IMR-90 (cell line): ENCODE data around the gene CYP4V2. TPM values are rescaled to one million over a fixed set of nuclear protein-coding genes. Genes with fewer than 3 reads are reported as not detected.

Source experiments
- ATAC-seq: fragments of 200-7000 bp; cut with Tn5 transposase; 2 replicates; pipeline ENCODE4 v1.9.1; 2020; ENCODE audit warnings: low read depth, mild to moderate bottlenecking, moderate library complexity
- BruUV-seq: library from RNA; stranded (reverse); fragments of 400-500 nt; replicated peaks from 2 replicates; lab custom pipeline; 2021; lab: Mats Ljungman, UMichigan
- CTCF ChIA-PET: fragments of 300-600 bp; formaldehyde crosslinking; extraction: SDS; loops from one replicate; lab custom pipeline; 2021; ENCODE audit warnings: antibody characterized with exemption; lab: Yijun Ruan, JAX
- POLR2A ChIA-PET: fragments of 300-600 bp; sonication (Branson Sonifier 250); formaldehyde crosslinking; loops from one replicate; lab custom pipeline; 2022; ENCODE audit warnings: antibody characterized with exemption; ENCODE audit not compliant: unreplicated experiment; lab: Charles Lee
- DNase-seq: peaks from one replicate; pipeline ENCODE4 v3.0.0; 2013
- H2AFZ ChIP-seq: replicated peaks from 2 replicates; pipeline ENCODE3; 2013; ENCODE audit warnings: low read length, mild to moderate bottlenecking; ENCODE audit not compliant: poor library complexity
- H2AK5ac ChIP-seq: 2 replicates; pipeline ENCODE4 v1.6.1; 2013; ENCODE audit warnings: low read depth, low read length, inconsistent platforms
- H2AK9ac ChIP-seq: replicated peaks from 2 replicates; pipeline ENCODE3; 2013; ENCODE audit warnings: mild to moderate bottlenecking, low read depth, low read length, moderate library complexity; ENCODE audit not compliant: poor library complexity
- H2BK120ac ChIP-seq: 2 replicates; pipeline ENCODE4 v1.6.1; 2013; ENCODE audit warnings: low read depth, low read length, inconsistent platforms
- H2BK15ac ChIP-seq: 3 replicates; pipeline ENCODE4 v1.6.1; 2013; ENCODE audit warnings: low read depth, low read length, inconsistent platforms
- H2BK20ac ChIP-seq: 2 replicates; pipeline ENCODE4 v1.6.1; 2013; ENCODE audit warnings: low read depth, mild to moderate bottlenecking, inconsistent platforms, low read length, moderate library complexity
- H2BK5ac ChIP-seq: 2 replicates; pipeline ENCODE4 v1.6.1; 2013; ENCODE audit warnings: mild to moderate bottlenecking, low read depth, low read length, inconsistent platforms; ENCODE audit not compliant: poor library complexity, severe bottlenecking
- H3K14ac ChIP-seq: replicated peaks from 2 replicates; pipeline ENCODE4 v1.6.1; 2013; ENCODE audit warnings: low read depth, low read length, inconsistent platforms
- H3K18ac ChIP-seq: 2 replicates; pipeline ENCODE4 v1.6.1; 2013; ENCODE audit warnings: low read depth, low read length, control low read depth
- H3K23ac ChIP-seq: 2 replicates; pipeline ENCODE4 v1.6.1; 2013; ENCODE audit warnings: low read depth, low read length, inconsistent platforms
- H3K27ac ChIP-seq: 2 replicates; pipeline ENCODE4 v1.5.1; 2013; ENCODE audit warnings: mild to moderate bottlenecking, control low read depth, low read length; ENCODE audit not compliant: insufficient read depth
- H3K27me3 ChIP-seq: 2 replicates; pipeline ENCODE4 v1.6.1; 2013; ENCODE audit warnings: low read length; ENCODE audit not compliant: control insufficient read depth, insufficient read depth
- H3K36me3 ChIP-seq: 2 replicates; pipeline ENCODE4 v1.6.1; 2013; ENCODE audit warnings: low read length, mixed read lengths; ENCODE audit not compliant: control insufficient read depth, insufficient read depth
- H3K4ac ChIP-seq: 2 replicates; pipeline ENCODE4 v1.6.1; 2013; ENCODE audit warnings: low read depth, low read length, inconsistent platforms
- H3K4me1 ChIP-seq: 2 replicates; pipeline ENCODE4 v1.6.1; 2013; ENCODE audit warnings: low read length, mixed read lengths; ENCODE audit not compliant: control insufficient read depth, insufficient read depth
- H3K4me2 ChIP-seq: 2 replicates; pipeline ENCODE4 v1.6.1; 2013; ENCODE audit warnings: low read depth, mild to moderate bottlenecking, control low read depth, low read length, moderate library complexity
- H3K4me3 ChIP-seq: 2 replicates; pipeline ENCODE4 v1.5.1; 2013; ENCODE audit warnings: low read depth, mild to moderate bottlenecking, control low read depth, low read length, moderate library complexity; ENCODE audit not compliant: insufficient read depth
- H3K56ac ChIP-seq: 2 replicates; pipeline ENCODE4 v1.6.1; 2013; ENCODE audit warnings: low read length, inconsistent platforms; ENCODE audit not compliant: insufficient read depth; ENCODE audit errors: extremely low read depth
- H3K79me1 ChIP-seq, 2 experiments: 2 replicates each; pipeline ENCODE4 v1.6.1; 2013; ENCODE audit warnings: low read length in 2 of 2, inconsistent platforms in 1 of 2, low read depth in 1 of 2
- H3K9ac ChIP-seq: 2 replicates; pipeline ENCODE4 v1.6.1; 2013; ENCODE audit warnings: low read depth, low read length, control low read depth
- H3K9me1 ChIP-seq: 2 replicates; pipeline ENCODE4 v1.6.1; 2013; ENCODE audit warnings: low read length, inconsistent platforms; ENCODE audit not compliant: insufficient read depth
- H3K9me3 ChIP-seq: 2 replicates; pipeline ENCODE4 v1.6.1; 2013; ENCODE audit warnings: low read length; ENCODE audit not compliant: control insufficient read depth, insufficient read depth
- H4K20me1 ChIP-seq: 2 replicates; pipeline ENCODE4 v1.6.1; 2013; ENCODE audit warnings: low read length, inconsistent platforms; ENCODE audit not compliant: insufficient read depth
- H4K5ac ChIP-seq: 2 replicates; pipeline ENCODE4 v1.6.1; 2013; ENCODE audit warnings: mild to moderate bottlenecking, low read depth, low read length, control low read depth
- H4K8ac ChIP-seq, 2 experiments: 2 replicates each; pipeline ENCODE4 v1.6.1; 2013; ENCODE audit warnings: low read depth in 2 of 2, low read length in 2 of 2, control low read depth in 1 of 2, inconsistent platforms in 1 of 2
- H4K91ac ChIP-seq: 2 replicates; pipeline ENCODE4 v1.6.1; 2013; ENCODE audit warnings: low read depth, low read length, inconsistent platforms; ENCODE audit not compliant: insufficient read depth
- MAFK ChIP-seq: IDR thresholded peaks from 2 replicates; pipeline ENCODE4 v1.6.1; 2012; ENCODE audit warnings: low read depth, low read length, improper control_type of control experiment
- MAZ ChIP-seq: IDR thresholded peaks from 2 replicates; pipeline ENCODE4 v1.6.1; 2012; ENCODE audit warnings: low read depth, mild to moderate bottlenecking, low read length, improper control_type of control experiment, moderate library complexity, borderline replicate concordance
- POLR2A ChIP-seq: IDR thresholded peaks from 2 replicates; pipeline ENCODE4 v1.6.1; 2012; ENCODE audit warnings: mild to moderate bottlenecking, low read depth, low read length
- RAD21 ChIP-seq: IDR thresholded peaks from 2 replicates; pipeline ENCODE4 v1.6.1; 2012; ENCODE audit warnings: low read length, improper control_type of control experiment
- SMC3 ChIP-seq: fragments of 150-350 bp; IDR thresholded peaks from 2 replicates; pipeline ENCODE4 v1.6.1; 2016; ENCODE audit warnings: low read depth, mild to moderate bottlenecking, antibody characterized with exemption, low read length, moderate library complexity
- WGBS, 2 experiments: methylation state at CpG; one replicate each; pipeline versions ENCODE4 v1.1.5 to v1.1.7; 2013; ENCODE audit warnings: missing lambda C conversion rate in 2 of 2; ENCODE audit not compliant: insufficient read length in 1 of 2; ENCODE audit errors: extremely low coverage in 2 of 2; 5-methylcytosine and 5-hydroxymethylcytosine counted together
- dilution Hi-C: fragments of 300-500 bp; cut with HindIII; formaldehyde crosslinking; loops from one replicate; pipeline ENCODE4 v1.14.3; 2018; ENCODE audit warnings: low sequenced_read_pairs; ENCODE audit not compliant: unreplicated experiment
- in situ Hi-C: fragments of 300-500 bp; cut with MboI; formaldehyde crosslinking; loops from 3 replicates; pipeline ENCODE4 v1.14.3; 2019; ENCODE audit warnings: low sequenced_read_pairs, inconsistent platforms, mixed read lengths
- intact Hi-C: fragments of 100-400 bp; cut with micrococcal nuclease; formaldehyde crosslinking; loops from 2 replicates; pipeline ENCODE4 v1.10.0; 2022
- polyA plus RNA-seq, 3 experiments: library from polyadenylated mRNA; depleted of rRNA; stranded (reverse); fragments of >200 nt; gene quantifications; 2 replicates each; pipeline ENCODE4 v1.2.3, GENCODE V29; 2012; ENCODE audit warnings: low replicate concordance in 1 of 3
- total RNA-seq: library from RNA; depleted of rRNA; stranded (reverse); fragments of >200 nt; gene quantifications from 2 replicates; pipeline ENCODE4 v1.2.3, GENCODE V29; 2012

Gene CYP4V2
- total and polyA plus RNA-seq, 2 of the 4 experiments (the other 2 are of a cell fraction) = 3.9 to 4.1 TPM

DNA sequence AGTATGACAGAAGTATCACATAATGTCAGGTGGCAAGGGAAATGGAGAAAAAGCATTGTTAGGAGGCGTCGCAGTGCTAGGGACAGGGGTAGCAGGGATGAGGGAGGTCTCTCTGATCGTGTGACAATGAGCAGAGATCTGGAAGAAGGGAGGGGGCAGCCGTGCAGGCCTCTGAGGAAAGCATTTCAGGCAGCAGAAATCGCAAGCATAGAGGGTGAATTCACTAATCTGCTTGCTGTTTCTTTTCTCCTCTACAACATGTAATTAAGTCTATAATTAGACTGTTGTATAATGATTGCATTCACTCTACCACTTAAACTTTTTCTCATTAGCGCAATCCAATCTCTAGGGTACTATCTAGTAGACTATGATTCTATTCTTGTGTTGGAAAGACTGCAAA, 9.1 kb downstream of the CYP4V2 start:
- H3K9ac ChIP-seq = no peak overlapping the region
- H3K4me3 ChIP-seq = no peak overlapping the region
- no peak for ATAC-seq
- no peaks in the 10 kb centered on the region; the same call in 1 of the 2 replicates for H3K4me1 ChIP-seq
- H3K9me1 ChIP-seq = peaks cover 4% of the 10 kb centered on the region; the same call in 1 of the 2 replicates
- in situ Hi-C loops = no loop called here
- peaks cover 3% of the 10 kb centered on the region; the same call in 1 of the 2 replicates for H3K36me3 ChIP-seq
- no peak overlapping the region for H2AFZ ChIP-seq
- intact Hi-C loops = no loop called here
- H4K91ac ChIP-seq = no peak overlapping the region
- H4K5ac ChIP-seq = no peak overlapping the region
- no peak overlapping the region for H3K18ac ChIP-seq
- no peak overlapping the region for H2AK9ac ChIP-seq
- no TSS peak for BruUV-seq
- no peak overlapping the region for H3K4me2 ChIP-seq
- H3K9me3 ChIP-seq = no peaks in the 10 kb centered on the region
- CTCF ChIA-PET = no interaction called here
- no CpG with 5 or more reads among the region's 6 CpGs for WGBS, 2 experiments
- no peak overlapping the region for H3K4ac ChIP-seq
- no peak for DNase-seq
- H4K20me1 ChIP-seq = no peaks in the 10 kb centered on the region
- TF ChIP-seq POLR2A (no peak), RAD21 (no peak), SMC3 (no peak), MAZ (no peak), MAFK (no peak)
- H2BK5ac ChIP-seq = no peak overlapping the region
- POLR2A ChIA-PET = no interaction called here
- H2BK120ac ChIP-seq = no peak overlapping the region
- H3K23ac ChIP-seq = no peak overlapping the region
- H3K27ac ChIP-seq = no peak overlapping the region
- no peaks in the 10 kb centered on the region for H3K27me3 ChIP-seq
- H2BK15ac ChIP-seq = no peak overlapping the region
- H4K8ac ChIP-seq = no peak overlapping the region
- no peaks in the 10 kb centered on the region for H3K79me1 ChIP-seq
- H3K14ac ChIP-seq = no peak overlapping the region
- H2AK5ac ChIP-seq = no peak overlapping the region
- no peak overlapping the region for H2BK20ac ChIP-seq
- dilution Hi-C loops = no loop called here
- no peak overlapping the region for H3K56ac ChIP-seq
